ENCODE measurements around the gene NR2C1.

Gene NR2C1

GRCh38 chr12:95083938-95084337 lies 10.5 kb upstream of the NR2C1 start:
- DNase-seq (ENCODE audit: low spot score) = no peak

GRCh38 chr12:95083471-95083870 lies 10.1 kb upstream of the NR2C1 start:
- DNase-seq (ENCODE audit: low spot score) = no peak

- no peak for DNase-seq (ENCODE audit: low spot score)
Observed at GRCh38 chr12:95077341-95077740, 3.9 kb upstream of the NR2C1 start.

- DNase-seq (ENCODE audit: low spot score) = no peak
Observed at GRCh38 chr12:95074766-95075165, 1.3 kb upstream of the NR2C1 start.

GRCh38 chr12:95073698-95074520 lies 491 bp upstream of the NR2C1 start:
- no peak for DNase-seq (ENCODE audit: low spot score)

GRCh38 chr12:95070378-95070777 lies 3.0 kb downstream of the NR2C1 start:
- no peak for DNase-seq (ENCODE audit: low spot score)

GRCh38 chr12:95066091-95066855 lies 7.1 kb downstream of the NR2C1 start:
- no peak for DNase-seq (ENCODE audit: low spot score)

GRCh38 chr12:95060951-95061350 lies 12.5 kb downstream of the NR2C1 start:
- no peak for DNase-seq (ENCODE audit: low spot score)

- no peak for DNase-seq (ENCODE audit: low spot score)
Observed at GRCh38 chr12:95059984-95060383, 13.4 kb downstream of the NR2C1 start.

GRCh38 chr12:95057424-95057823 lies 16.0 kb downstream of the NR2C1 start:
- no peak for DNase-seq (ENCODE audit: low spot score)

GRCh38 chr12:95055057-95055456 lies 18.4 kb downstream of the NR2C1 start:
- no peak for DNase-seq (ENCODE audit: low spot score)

GRCh38 chr12:95054206-95054605 lies 19.2 kb downstream of the NR2C1 start:
- no peak for DNase-seq (ENCODE audit: low spot score)

GRCh38 chr12:95051241-95051640 lies 22.2 kb downstream of the NR2C1 start:
- no peak for DNase-seq (ENCODE audit: low spot score)

- DNase-seq (ENCODE audit: low spot score) = no peak
Observed at GRCh38 chr12:95037906-95038305, 35.5 kb downstream of the NR2C1 start.

- no peak for DNase-seq (ENCODE audit: low spot score)
Observed at GRCh38 chr12:95034750-95035149, 38.7 kb downstream of the NR2C1 start.

- DNase-seq (ENCODE audit: low spot score) = no peak
Observed at GRCh38 chr12:95022477-95022876, 50.9 kb downstream of the NR2C1 start.

GRCh38 chr12:95017482-95017881 lies 55.9 kb downstream of the NR2C1 start:
- DNase-seq (ENCODE audit: low spot score) = no peak

GRCh38 chr12:95016120-95016519 lies 57.3 kb downstream of the NR2C1 start:
- DNase-seq (ENCODE audit: low spot score) = no peak

- no peak for DNase-seq (ENCODE audit: low spot score)
Observed at GRCh38 chr12:95014554-95014953, 58.9 kb downstream of the NR2C1 start.

- DNase-seq (ENCODE audit: low spot score) = no peak
Observed at GRCh38 chr12:95006206-95006605, 67.2 kb downstream of the NR2C1 start.

- DNase-seq (ENCODE audit: low spot score) = no peak
Observed at GRCh38 chr12:95004610-95005009, 68.8 kb downstream of the NR2C1 start.

GRCh38 chr12:95003921-95004272 lies 69.5 kb downstream of the NR2C1 start:
- DNase-seq (ENCODE audit: low spot score) = no peak

- DNase-seq (ENCODE audit: low spot score) = peak; percentile 77
Observed at GRCh38 chr12:95003213-95003920, 70.1 kb downstream of the NR2C1 start, which contains the start of gene NDUFA12. Gene NDUFA12, minus strand, starts transcription at chr12:95003697. Its CDS starts 17 bp downstream, at chr12:95003680.
